Posterior cingulate gyrus (tissue), 11 donors: ENCODE data around the gene PPP6R1.
A peak's percentile ranks its signal among the peaks of the same experiment; 100 is the strongest.
"Not testable (repeated sequence)": the region's sequence is repeated elsewhere in the genome, so short reads cannot be mapped to it uniquely, and the experiment has no call there.

Experiments
- DNase-seq, 10 donors: peaks; one replicate each; pipeline versions ENCODE4 v3.0.0 to v3.0.0-alpha.2; 2020 to 2021; ENCODE audit warnings: mixed read lengths in 3 of 10
- intact Hi-C: fragments of 100-400 bp; cut with DNase I; formaldehyde crosslinking; loops from one replicate; pipeline ENCODE4 v1.15.1; 2023

PPP6R1 gene

DNA sequence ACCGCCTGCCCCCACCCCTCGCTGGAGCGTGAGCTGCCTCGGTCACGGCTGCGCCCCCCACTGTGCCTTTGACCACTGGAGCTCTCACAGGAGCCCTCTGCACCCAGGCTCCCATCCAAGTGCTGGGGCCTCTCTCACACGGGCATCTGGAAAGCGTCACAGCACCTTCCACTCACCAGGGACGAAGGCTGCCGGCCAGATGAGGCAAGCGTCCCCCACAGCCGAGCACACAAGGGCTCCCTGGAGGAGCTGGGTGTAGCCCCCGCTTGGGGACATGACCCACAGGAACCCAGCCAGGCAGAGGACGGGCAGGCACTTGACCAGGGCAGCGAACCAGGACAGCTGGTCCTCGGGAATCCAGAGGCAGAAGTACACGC lies 30.8 kb downstream of the PPP6R1 start:
- DNase-seq: peak in 1 of 10 donors; percentile 60
- intact Hi-C loops: no loop called here

DNA sequence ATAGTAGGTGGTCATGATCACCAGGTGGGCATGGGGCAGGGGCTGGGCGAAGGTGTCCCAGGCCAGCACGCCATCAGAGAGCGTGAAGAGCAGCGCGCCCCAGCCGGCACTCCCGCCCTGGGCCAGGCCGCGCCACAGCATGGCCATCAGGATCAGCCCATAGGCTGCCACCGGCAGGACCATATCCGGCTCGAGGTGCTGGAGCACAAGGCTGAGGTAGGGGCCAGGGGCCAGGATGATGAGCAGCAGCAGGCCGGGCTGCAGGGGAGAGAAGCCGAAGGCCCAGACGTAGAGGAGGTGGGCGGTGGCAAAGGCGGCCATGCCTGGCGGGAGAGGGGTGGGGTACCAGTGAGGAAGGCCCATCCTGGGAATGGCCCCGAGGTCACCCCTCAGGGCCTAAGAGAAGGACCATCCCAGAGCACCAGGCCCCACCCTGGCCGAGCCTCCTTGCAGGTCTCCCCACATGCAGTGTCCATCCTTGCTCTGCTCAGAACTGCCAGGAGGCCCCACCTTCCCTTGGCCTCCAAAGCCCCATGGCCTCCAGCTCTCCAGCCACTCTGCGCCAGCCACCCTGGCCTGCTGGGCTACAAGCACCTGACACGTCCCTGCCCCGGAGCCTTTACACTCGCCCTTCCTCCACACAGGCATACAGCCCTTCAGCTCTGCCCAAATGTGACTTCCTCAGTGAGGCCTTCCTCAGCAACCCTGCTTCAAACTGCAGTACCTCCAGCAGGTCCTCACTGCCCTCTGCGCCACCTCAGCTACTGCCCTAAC lies 31.4 kb downstream of the PPP6R1 start:
- DNase-seq: peak in 1 of 10 donors; percentile 71
- intact Hi-C loops: no loop called here

DNA sequence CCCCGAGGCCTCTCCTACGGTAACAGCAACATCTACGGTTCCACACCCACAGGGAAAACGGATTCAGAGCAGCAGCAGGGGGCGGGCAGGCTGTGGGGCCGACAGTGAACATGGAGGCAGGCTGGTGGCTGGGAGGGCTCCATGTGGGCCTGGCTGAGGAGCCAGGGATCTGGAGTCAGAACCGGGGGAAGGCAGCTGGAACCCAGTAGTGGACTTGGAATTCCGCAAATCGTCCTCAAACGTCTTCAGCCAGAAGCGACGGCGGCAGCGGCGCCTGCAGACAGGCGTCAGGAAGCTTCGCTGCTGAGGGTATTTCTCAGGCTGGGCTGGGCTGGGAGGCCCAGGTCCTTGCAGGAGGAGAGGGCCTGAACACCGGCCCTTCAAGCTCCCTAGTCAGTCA lies 32.0 kb downstream of the PPP6R1 start:
- DNase-seq: peak in 1 of 10 donors; percentile 67
- intact Hi-C loops: no loop called here

DNA sequence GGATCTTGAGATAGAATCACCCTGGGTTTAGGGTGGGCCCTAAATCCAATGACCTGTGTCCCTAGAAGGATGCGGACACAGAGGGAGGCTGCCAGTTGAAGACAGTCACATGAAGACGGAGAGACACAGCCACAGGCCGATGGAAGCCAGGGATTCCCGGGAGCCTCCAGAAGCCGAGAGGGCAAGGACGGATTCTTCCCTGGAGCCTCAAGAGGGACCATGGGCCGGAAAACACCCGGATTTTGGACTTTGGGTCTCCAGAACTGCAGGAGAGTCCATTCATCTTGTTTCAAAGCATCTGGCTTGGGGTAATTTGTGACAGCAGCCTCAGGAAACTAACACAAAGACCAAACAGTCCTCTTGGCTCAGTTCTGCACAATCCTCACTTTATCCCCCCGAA lies 32.5 kb downstream of the PPP6R1 start:
- peak in 2 of 10 donors; percentile 52 to 68 for DNase-seq
- intact Hi-C loops: no loop called here

DNA sequence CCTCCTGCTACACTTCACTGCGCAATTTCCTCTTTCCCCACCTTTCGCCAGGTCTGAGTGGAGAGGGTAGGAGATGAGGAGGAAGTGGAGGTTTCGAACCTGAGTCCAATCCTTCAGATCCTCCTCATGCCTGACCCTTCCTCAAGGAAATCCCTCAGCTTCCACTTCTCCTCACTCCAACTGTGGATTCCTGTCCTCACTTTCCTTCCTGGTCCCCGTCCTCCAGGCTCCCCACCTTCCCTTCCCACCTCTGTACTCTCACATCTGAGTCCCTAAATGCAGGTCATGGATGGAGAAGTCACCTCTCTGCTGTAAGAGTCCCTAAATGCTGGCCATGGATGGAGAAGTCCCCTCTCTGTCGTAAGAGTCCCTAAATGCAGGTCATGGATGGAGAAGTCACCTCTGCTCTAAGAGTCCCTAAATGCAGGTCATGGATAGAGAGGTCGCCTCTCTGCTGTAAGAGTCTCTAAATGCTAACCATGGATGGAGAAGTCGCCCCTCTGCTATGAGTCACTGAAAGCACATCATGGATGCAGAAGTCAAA lies 33.3 kb downstream of the PPP6R1 start:
- intact Hi-C loops: no loop called here

DNA sequence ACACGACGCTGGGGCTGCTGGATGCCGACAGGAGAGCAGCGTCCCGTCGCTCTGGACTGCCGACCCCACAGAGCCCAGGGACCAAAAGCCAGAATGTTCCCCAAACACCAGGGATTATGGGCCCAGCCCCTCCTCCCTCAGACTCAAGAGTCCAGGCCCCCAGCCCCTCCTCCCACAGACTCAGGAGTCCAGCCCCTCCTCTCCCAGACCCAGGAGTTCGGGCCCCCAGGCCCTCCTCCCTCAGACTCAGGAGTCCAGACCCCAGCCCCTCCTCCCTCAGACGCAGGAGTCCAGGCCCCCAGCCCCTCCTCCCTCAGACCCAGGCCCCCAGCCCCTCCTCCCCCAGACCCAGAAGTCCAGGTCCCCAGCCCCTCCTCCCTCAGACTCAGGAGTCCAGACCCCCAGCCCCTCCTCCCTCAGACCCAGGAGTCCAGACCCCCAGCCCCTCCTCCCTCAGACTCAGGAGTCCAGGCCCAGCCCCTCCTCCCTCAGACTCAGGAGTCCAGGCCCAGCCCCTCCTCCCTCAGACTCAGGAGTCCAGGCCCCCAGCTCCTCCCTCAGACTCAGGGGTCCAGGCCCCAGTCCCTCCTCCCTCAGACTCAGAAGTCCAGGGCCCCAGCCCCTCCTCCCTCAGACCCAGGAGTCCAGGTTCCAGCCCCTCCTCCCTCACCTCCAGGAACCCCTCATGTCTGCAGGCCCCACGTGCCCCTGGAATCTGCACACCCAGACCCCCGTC lies 34.0 kb downstream of the PPP6R1 start:
- intact Hi-C loops: not testable (repeated sequence)
- peak in 2 of 10 donors; percentile 9 to 26 for DNase-seq

More for the DNA sequence above, 33.3 kb downstream of the PPP6R1 start:
- DNase-seq: peak in 1 of 10 donors; percentile 7

DNA sequence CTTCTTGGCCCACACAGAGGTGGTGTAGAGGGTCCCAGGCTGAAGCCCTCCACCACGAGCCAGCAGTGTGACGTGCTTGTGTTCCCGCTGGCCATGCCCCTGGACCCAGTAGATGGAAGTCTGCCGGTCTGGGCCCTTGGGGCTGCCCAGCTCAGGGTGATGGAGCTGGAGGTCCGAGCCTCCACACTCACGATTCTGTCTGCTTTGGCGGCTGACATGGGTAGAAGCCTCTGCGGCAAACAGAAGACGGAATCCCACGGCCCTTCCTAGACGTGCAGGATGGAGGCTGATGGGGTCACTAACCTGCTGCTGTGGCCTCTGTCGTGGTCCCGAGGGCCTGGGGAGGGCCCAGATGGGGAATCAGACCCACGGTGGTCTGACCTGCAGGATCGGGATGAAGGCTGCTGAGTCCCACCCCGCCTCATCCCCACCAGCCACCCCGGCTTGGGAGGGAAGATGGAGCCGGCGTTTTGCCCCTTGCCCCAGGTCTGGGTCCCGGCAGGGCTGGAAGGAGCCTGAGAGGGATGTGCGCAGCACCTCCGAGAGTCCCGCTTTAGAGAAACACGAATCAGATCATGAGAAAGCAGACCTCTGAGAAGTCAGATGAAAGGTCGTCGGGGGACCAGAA lies 34.7 kb downstream of the PPP6R1 start:
- DNase-seq: peak in 2 of 10 donors; percentile 49 to 61
- intact Hi-C loops: no loop called here

DNA sequence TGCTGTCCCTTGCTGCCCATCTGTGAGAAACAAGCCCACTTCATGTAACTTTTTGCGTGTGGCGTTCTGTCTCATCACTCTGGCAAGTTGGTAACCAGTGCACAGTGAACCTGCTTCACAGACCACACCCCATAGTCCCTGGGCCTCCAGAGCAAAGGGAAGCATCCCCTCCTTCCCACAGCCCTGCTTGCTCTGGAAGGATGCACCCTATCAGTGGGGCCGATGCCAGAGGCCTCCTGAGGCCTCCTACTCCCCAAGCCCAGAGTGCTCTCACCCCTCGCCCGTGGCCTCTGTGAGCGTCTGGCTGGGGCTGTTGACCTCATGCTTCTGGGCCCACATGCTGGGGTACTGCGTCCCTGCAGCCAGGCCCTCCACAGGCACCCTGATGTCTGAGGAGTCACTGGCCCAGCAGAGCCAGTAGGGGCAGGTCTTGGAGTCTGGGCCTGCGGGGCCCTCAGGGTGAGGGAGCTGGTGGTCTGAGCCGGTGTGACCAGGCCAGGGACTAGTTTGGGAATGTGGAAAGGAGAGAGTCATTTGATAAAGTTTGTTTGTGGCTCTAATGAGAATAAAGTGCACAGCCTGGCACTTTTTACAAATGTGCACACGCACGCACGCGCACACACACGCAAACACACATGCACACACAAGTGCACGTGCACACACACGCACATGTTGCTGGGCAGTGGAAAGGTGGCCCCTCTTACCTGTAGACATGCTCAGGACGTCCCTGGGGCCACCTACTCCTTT lies 35.4 kb downstream of the PPP6R1 start:
- peak in 2 of 10 donors; percentile 24 to 55 for DNase-seq
- intact Hi-C loops: no loop called here

DNA sequence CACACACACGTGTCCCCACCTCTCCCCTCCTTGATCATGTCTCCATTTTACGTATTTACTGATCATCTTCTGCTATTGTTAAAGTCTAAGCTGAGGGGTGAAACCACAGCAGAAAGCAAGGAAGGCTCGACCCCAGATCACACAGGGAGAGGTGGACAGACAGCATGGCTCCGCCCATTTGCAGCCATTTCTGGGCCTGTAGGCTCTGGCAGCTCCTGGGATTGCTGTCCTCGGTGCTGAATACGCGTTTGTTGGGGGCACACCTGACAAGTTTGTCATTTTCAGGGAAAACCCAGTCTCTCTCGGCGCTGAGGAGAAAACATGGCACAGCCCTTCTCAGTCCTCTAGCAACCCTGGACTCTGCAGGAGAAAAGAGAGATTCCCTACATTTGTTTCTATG lies 38.3 kb downstream of the PPP6R1 start:
- intact Hi-C loops: no loop called here
- no peak for DNase-seq

DNA sequence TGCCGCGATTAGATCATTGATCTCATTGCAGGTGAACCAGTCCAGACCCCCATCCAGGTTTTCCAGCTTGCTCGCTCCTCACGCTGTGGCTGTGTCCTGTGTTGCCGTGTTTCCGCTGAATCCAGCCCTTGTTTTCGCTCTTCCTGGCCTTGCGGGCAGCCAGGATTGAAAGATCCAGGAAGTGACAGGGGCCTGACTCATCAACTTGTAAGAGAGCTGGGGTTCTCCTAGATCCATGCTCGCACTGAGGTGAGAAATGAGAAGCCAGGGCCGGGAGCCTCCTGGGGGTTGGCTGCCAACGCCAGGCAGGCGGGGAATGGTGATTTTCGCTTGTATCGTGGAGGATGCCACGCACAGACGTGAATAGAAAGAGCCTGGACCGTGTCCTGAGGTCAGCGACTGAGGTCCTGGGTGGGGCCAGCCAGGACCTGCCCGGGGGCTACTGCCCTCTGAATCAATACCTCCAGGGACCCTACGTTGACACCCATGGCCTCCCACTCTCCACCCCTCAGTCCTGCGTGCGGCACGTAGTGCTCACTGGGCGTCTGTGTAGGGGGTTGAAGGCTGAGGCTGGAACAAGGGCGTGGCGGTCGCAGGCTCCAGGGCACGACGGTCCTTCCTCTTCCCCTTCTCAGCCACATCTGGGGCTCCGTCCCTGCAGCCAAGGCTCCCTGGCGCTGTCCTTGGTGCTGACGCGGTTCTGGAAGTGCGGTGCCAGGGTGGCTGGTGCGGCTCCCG lies 42.2 kb downstream of the PPP6R1 start:
- intact Hi-C loops: loop anchor here (2.0 to 5.0 kb wide), 2 partner anchors 39 to 42 kb away; partner anchors contain the start of gene PPP6R1
- peak; percentile 67 to 98 (median 84) for DNase-seq

DNA sequence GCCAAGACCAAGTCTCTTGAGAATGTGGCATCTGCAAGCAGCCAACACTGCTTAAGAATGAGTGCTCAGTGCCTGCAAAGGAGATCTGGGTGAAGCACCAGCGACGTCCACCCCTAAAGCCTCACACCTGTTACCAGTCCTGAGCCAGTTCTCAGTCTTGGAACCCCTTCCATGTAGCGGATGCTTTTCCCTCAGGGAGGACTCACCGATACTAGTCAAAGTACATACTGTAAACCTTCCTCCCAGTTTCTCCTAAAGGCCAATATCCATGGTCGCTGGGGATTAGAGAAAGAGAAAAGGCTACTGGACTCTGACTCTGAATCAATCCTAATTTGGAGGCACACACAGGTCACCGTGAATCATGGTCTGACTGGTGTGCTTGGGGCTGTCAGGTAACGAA lies 45.3 kb downstream of the PPP6R1 start:
- intact Hi-C loops: no loop called here
- no peak for DNase-seq

DNA sequence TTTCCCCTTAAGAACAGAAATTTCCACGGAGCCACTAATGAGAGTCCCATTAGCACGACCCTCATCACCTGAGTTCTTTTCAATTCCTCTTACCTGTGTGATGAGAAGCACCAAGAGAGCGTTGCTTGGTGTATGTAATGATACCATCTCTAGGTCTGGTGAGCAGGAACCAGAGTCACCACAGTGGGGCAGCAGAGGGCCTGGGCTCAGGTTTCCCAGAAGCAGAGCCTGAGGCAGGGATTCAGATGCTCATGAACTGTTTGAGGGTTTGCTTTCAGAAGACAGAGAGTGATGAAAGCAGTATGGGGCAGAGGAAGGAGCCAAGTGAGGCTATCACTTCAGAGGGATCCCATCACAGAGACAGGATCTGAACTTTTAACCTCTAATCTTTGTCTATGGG lies 46.4 kb downstream of the PPP6R1 start:
- peak in 2 of 10 donors; percentile 26 to 52 for DNase-seq
- intact Hi-C loops: no loop called here

DNA sequence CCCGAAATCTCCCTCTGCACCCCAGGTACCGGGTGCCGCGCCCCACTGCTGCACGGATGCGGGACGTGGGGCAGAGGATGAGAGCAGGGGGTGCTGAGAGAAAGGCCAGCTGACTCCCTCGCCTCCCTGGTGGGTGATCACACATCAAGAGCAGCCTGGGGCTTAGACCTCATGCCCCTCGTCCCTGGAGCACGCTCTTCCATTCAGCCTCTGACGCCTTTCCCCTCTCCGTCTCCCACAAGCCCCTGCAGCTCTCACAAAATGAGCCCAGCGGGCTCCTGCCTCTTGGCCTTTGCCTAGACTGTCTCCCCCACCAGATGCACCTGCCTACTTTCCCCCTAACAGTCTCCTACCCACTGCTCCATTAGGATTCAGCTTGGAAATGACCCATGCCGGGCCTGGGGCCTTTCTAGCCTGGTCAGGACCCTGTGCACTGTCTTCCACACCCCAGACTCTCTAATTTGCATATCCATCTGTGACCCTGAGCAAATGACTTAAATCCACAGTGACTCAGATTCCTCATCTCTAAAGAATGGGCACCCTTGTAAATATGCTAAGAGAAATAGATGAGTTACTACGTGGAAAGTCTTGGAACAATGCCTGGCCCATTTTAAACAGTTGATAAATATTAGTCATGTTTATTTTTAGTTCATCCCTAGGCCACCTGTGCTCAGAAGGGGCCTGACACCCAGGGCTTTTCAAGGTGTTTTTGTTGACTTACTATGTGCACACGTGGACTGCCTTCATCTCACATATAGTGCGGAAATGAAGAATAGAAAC lies 48.9 kb downstream of the PPP6R1 start:
- peak in 1 of 10 donors; percentile 20 for DNase-seq
- intact Hi-C loops: no loop called here

DNA sequence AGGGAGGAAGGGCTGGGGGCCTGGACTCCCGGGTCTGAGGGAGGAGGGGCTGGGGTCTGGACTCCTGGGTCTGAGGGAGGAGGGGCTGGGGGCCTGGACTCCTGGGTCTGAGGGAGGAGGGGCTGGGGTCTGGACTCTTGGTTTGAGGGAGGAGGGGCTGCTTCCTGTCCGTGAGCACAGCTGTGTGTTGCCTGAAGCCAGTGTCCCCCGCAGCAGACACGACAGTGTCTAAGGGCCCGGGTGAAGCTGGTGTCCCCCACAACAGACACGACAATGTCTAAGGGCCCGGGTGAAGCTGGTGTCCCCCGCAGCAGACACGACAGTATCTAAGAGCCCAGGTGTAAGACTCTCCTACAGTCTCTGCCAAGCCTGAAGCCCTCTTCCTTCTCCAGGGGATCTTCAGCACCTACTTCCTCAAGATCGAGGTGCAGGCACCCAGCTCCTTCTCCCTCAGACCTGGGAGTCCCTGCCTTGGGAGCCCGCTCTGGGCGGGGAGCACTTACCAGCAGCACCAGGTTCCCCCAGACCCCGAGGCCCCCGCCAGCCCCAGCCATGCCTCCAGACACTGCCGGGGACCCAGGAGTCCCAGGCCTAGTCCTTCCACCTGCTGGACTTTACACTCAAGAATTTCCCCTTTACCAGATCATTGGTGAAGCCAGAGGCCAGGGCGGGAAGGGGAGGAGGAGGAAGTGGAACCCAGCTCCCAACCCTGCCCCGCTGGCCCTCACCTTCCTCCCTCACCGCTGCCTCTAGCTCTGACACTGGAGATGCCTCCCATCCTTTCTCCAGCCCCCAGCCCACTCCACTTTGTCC lies 49.7 kb downstream of the PPP6R1 start, which contains the start of gene PTPRH:
Gene PTPRH (minus strand): TSS at position 622 of the 813 bp plus-strand sequence. CDS start 68 bp downstream, at position 554.
- peak in 2 of 10 donors; percentile 60 to 62 for DNase-seq
- intact Hi-C loops: no loop called here

DNA sequence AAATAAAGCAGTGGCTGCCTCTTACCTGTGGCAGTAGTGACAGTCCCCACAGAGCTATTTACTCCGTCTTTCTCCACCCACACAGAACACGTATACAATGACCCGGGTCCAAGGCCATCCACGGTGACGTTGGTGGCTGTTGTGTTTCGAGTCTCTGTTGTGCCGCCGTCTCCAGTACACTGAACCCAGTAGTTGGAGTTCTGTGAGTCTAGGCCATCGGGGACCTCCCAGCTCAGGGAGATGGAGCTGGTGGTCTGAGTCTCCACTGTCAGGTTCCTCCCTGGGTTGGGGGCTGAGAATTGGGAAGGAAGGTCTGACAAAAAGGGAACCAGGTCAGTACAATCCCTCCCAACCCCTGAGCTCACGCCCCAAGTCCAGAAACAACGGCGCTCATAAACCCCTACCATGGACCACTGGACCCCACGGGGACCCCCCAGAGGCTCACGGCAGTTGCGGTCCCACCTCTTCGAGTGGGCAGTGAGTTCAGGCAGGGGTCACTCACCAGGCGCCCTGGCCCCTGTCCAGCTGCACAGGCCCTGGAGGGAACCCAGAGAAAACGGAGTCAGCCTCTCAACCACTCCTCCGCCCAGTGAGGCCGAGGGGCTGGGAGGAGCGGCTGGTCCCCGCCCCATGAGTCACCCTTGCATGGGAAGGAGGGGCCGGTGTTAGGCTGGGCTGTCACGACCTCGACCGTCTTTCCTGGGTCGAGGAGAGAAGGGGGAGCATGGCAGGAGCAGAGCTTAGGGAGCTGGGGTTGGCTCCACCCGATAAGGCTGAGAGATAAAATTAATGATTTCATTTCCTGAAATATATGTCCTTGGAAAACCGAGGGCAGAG lies 51.9 kb downstream of the PPP6R1 start:
- peak in 7 of 10 donors; percentile 35 to 88 (median 52) for DNase-seq

DNA sequence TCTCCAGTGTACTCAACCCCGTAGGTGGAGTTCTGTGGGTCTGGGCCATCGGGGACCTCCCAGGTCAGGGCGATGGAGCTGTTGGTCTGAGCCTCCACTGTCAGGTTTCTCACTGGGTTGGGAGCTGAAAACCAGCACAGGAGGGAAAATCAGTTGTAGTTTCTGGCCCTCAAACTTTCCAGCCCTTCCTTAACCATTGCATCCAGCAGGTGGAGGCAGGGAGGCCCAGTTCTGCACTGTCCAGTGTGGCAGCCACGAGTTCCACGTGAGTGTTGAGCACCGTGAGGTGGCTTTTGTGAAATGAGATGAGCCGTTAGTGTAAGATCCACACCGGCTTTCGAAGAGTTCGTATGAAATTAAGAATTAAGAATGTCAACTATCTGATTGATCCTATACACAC lies 56.6 kb downstream of the PPP6R1 start:
- DNase-seq: peak in 2 of 10 donors; percentile 20 to 63
- intact Hi-C loops: not testable (repeated sequence)

More for the DNA sequence above, 51.9 kb downstream of the PPP6R1 start:
- intact Hi-C loops: no loop called here
